Measurements from ENCODE around the gene SLC16A3.

Gene SLC16A3

DNA sequence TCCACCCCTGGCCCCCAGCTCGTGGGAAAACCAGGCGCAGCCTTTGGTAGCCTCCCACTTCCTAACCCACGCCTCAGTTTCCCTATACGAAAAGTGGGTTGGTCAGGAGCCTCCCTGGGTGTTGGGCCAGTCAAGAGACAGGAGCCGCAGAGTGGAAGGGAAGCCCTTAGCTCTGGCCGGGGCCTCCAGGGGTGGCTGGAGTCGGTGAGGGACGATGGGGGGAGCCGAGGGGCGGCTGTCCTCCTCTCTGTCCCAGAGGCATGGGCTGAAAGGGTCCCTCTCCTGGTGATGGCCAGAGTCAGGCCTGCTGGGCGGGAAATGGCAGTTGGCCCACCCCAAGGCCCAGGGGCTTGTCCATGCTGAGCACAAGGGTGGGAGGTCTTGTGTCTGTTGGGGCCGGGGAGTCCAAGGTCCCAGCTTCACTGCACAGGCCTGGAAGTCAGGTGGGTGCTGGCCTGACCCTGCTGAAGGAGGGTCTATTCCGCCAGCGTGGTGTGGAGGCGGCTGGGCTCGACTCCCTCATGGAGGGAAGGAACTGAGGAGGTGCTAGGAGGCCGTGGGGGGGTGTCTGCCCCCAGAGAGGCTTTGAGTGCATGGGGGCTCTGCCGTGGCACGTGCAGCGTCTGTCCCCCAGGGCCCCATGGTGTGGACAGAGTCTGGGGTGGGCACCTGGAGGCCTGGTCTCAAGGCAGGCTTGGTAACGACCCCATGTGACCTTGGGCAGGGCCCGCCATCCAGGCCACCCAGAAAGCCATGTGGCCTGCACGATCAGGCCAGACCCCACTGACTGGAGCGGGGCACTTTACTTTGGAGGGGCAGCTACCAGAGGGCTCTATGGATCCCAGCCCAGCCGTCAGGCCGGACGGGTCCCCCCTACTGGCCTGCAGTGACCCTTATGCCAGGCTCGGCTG lies 1.1 kb downstream of the SLC16A3 start:
- in situ Hi-C loops (cut with HindIII; ENCODE audit: low pct_unique_long_range_greater_than_20kb, low sequenced_read_pairs) = no loop called here
- no peak for DNase-seq (ENCODE audit: low read depth in 1 of 2, low spot score in 1 of 2)
- TF ChIP-seq JUND (IDR thresholded peaks at IDR 0.05; ENCODE audit: low read depth) = no peak

DNA sequence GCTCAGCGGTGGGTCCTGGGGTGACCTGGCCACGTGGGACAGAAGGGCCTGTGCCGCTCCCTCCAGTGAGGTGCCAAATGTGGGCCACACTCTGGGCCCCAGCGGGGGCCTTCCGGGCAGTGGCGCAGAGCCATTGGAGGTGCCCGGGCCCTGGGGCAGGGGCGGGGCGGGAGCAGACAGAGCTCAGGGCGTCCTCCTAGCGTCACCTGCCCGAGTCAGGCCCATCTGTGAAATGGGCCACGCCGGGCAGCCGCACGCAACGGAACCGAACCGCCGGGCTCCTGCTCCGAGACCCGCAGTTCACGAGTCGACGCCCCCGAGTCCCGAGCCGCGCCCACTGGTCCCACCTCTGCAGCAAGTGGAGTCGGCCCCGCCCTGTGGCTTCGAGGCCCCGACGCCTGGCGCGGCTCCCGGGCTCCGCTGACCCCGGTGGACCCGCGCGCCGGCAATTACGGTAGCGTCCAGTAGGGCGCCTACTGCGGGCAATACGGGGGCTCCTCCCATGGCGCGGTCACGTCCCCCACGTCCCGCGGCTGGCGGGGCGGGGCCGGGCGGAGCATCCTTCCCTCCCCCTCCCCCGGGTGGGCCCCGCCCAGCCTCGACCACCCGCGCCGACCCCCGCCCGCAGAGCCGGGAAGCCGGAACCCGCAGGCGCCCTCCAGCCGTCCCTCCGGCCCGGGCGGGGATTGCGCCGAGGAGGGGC lies 1.9 kb downstream of the SLC16A3 start:
- DNase-seq (ENCODE audit: low read depth in 1 of 2, low spot score in 1 of 2) = peak; percentile 88 to 91
- in situ Hi-C loops (cut with HindIII; ENCODE audit: low pct_unique_long_range_greater_than_20kb, low sequenced_read_pairs) = no loop called here
- no peak for TF ChIP-seq JUND (IDR thresholded peaks at IDR 0.05; ENCODE audit: low read depth)

DNA sequence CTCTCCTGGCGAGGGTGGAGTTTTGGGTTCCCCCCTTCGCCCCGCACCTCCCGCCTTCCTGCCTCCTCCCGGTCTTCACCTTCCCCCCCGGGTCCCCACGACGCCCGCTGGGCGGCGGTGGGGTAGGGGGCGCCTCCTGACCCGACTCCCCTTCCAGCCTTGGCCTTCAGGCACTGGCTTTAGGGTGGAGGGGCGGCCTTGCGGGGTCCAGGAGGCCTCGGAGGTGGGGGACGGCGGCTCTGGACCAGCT lies 2.4 kb downstream of the SLC16A3 start:
- no peak for DNase-seq (ENCODE audit: low read depth in 1 of 2, low spot score in 1 of 2)
- no peak for TF ChIP-seq JUND (IDR thresholded peaks at IDR 0.05; ENCODE audit: low read depth)
- in situ Hi-C loops (cut with HindIII; ENCODE audit: low pct_unique_long_range_greater_than_20kb, low sequenced_read_pairs) = no loop called here

DNA sequence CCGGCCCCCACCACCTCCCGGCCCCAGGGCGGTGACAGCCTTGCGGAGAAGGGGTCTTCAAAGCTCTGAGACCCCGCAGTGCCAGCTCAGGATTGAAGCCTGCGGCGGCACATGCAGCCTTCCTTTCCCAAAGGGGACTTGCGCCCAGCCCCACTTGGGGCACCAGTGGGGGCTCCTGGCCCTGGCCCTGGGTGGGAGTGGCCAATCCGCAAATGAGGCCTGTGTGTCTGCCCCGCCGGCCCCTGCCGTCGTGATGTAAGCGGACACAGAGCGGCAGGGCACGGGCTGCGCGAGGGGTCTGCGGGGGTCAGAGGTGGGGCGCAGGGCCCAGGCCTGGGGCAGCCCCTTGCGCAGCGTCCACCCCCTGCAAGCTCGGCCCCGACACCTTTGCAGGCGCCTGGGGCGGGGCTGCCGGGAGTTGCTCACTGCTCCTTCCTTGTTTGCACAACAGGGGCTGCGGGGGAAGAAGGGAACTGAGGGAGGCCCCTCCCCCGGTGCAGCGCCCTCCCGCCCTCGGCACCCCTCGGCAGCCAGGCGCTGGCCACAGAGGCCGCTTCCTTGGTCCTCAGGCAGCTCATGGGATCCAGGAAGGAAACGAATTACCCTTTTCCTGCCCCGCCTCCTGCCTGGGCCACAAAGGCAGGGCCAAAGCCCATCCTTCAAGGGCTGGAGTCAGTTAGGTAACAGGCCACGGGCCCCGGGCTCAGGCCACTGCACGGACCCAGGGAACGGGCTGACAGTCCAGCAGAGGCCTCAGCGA lies 2.9 kb downstream of the SLC16A3 start:
- peak; percentile 82 to 95 for DNase-seq (ENCODE audit: low read depth in 1 of 2, low spot score in 1 of 2)
- in situ Hi-C loops (cut with HindIII; ENCODE audit: low pct_unique_long_range_greater_than_20kb, low sequenced_read_pairs) = no loop called here
- no peak for TF ChIP-seq JUND (IDR thresholded peaks at IDR 0.05; ENCODE audit: low read depth)

DNA sequence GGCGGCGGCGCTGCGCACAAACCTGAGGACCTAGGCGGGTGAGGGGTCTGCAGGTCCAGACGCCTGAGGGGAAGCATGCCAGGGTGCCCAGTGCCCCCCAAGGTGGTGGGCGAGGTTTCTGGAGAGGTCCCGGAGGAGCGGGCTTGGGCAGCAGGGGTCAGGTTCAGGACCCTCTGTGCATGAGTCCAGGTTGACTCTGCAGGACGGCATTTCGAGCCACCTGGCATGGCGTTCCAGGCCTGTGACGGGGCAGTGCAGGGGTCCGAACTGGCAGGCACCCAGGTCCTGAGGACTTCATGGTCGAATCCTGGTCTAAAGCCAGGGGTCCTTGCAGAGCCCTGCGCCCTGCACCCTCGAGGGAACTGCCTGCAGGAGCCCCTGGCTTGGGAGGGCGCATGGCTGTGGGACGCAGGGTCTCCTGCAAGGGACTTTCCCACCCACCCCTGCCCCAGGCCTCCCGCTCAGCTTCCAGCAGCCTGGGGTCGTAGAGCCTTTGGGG lies 3.5 kb downstream of the SLC16A3 start:
- TF ChIP-seq JUND (IDR thresholded peaks at IDR 0.05; ENCODE audit: low read depth) = no peak
- no peak for DNase-seq (ENCODE audit: low read depth in 1 of 2, low spot score in 1 of 2)
- in situ Hi-C loops (cut with HindIII; ENCODE audit: low pct_unique_long_range_greater_than_20kb, low sequenced_read_pairs) = no loop called here

DNA sequence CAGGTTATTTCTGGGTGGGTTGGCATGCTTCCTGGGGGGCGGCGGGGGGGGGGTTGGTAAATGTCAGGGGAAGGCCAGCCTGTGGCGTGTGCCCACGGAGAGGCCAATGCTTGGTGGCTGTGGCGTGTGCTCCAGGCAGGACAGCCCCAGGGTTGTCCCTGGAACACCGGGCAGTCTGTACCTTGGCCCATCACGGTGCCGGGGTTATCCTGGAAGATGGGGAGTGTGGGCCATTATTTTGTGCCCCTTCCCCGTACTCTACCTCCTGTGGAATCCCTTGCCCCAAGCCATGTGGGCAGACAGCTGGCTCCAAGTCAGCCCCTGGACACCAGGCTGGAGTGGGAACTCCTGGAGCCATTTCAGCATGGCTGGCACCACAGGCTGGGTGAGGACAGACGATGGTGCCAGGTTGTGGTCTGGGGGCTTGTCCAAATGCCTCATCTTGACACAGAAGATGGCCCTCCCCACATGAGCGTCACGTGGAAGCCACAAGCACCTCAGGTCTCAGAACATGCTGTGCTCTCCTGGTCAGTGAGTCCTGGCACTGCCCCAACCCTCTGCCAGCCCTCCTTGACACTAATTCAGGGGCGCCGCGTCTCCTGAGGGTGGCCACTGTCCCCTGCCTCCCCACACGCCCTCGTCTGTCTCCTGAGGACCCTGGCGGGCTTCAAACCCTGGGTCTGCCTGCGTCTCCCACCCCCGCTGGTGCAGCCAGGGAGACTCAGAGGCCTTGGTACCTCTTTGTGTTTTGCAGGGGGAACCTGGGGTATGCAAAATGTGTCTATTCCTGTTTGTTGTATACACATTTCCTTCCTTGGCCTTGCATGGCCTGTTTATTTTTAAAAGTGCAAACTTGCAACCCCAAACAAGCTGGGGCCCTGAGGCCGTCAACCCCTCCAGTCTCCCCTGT lies 4.3 kb downstream of the SLC16A3 start:
- in situ Hi-C loops (cut with HindIII; ENCODE audit: low pct_unique_long_range_greater_than_20kb, low sequenced_read_pairs) = no loop called here
- no peak for TF ChIP-seq JUND (IDR thresholded peaks at IDR 0.05; ENCODE audit: low read depth)
- DNase-seq (ENCODE audit: low read depth in 1 of 2, low spot score in 1 of 2) = no peak

DNA sequence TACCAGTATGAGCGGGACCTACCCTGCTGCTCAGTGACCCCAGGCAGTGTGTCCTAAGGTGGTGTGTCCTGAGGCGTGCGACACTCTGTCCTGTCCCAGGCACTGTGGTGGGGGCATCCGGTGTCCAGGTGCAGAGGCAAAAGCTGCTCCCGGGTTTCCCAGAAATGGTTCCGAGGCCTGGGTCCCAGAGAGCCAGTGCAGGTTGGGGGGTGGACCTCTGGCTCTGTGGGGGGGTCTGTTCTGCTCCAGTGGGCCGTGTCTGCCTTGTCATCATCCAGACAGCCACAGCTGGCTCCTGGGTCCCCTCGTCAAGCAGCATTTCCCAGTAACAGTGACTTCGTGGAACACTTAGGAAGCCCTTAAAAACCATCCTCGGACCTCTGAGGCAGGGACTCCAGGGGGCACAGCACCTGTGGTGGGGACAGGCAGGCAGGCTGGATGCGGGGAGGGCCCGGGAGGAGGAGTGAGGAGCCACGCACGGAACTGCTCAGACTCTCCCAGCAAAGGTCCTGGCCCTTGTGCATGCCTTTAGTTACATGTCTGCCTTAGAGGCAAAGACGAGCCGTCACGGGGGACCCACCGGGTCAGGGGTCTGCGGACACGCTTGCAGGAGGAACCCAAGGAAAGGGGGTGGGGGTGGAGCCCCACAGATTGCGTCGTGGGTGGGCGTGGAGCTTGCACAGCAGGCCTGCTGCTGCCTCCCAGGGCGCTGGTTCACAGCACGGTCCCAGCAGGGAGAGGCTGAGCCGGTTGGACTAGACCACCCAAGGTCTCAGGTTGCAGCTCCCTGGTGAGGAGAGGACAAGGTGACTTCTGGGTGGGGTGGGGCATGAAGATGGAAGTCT lies 5.6 kb downstream of the SLC16A3 start:
- DNase-seq (ENCODE audit: low read depth in 1 of 2, low spot score in 1 of 2) = peak in 1 of 2 experiments; percentile 92
- in situ Hi-C loops (cut with HindIII; ENCODE audit: low pct_unique_long_range_greater_than_20kb, low sequenced_read_pairs) = no loop called here
- TF ChIP-seq JUND (IDR thresholded peaks at IDR 0.05; ENCODE audit: low read depth) = no peak

DNA sequence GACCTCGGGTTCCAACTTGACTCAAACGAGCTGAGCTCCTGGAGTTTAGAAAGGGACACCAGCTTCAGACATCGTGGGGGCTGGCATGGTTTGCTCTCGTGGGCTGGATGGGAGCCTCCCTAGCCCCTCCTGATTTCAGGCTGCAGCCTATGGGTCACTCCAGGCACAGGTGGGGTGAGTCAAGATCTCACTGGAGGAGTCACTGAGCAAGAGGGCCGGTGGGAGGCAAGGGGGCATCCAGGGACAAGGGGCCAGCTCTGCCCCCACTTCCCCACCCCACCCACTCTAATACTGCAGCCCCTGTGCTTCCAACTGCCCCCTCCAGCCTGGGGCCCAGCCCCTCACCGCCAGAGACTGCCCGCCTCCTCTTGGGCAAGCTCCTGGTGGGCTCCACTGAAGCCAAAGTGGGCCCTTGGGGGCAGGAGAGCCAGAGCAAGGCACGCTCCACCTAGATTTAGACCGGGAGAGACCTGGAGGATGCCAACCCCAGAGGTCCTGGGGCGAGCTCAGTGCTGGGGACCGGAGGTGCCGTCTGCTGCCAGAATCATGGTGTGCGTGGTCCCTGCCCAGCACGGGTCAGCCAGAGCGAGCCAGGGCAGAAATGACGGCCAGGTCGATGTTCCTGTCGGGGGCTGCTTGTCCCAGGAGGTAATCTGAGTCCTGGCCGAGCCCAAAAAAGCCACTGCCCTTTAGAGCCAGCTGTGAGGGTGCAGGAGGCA lies 6.4 kb downstream of the SLC16A3 start:
- no peak for DNase-seq (ENCODE audit: low read depth in 1 of 2, low spot score in 1 of 2)
- no peak for TF ChIP-seq JUND (IDR thresholded peaks at IDR 0.05; ENCODE audit: low read depth)
- in situ Hi-C loops (cut with HindIII; ENCODE audit: low pct_unique_long_range_greater_than_20kb, low sequenced_read_pairs) = no loop called here

DNA sequence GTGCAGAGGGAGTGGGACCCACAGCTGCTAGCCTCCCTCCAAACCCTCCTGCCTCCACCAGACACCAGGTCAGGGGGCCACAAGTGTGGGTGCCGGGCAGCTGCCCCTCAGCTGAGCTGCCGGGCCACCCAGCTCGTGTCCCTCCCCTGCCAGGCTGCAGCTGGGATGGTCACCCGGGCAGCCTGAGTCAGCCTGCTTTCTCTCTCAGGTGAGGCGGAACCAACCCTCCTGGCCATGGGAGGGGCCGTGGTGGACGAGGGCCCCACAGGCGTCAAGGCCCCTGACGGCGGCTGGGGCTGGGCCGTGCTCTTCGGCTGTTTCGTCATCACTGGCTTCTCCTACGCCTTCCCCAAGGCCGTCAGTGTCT lies 6.9 kb downstream of the SLC16A3 start:
- DNase-seq (ENCODE audit: low read depth in 1 of 2, low spot score in 1 of 2) = peak in 1 of 2 experiments; percentile 78
- no peak for TF ChIP-seq JUND (IDR thresholded peaks at IDR 0.05; ENCODE audit: low read depth)
- in situ Hi-C loops (cut with HindIII; ENCODE audit: low pct_unique_long_range_greater_than_20kb, low sequenced_read_pairs) = no loop called here

DNA sequence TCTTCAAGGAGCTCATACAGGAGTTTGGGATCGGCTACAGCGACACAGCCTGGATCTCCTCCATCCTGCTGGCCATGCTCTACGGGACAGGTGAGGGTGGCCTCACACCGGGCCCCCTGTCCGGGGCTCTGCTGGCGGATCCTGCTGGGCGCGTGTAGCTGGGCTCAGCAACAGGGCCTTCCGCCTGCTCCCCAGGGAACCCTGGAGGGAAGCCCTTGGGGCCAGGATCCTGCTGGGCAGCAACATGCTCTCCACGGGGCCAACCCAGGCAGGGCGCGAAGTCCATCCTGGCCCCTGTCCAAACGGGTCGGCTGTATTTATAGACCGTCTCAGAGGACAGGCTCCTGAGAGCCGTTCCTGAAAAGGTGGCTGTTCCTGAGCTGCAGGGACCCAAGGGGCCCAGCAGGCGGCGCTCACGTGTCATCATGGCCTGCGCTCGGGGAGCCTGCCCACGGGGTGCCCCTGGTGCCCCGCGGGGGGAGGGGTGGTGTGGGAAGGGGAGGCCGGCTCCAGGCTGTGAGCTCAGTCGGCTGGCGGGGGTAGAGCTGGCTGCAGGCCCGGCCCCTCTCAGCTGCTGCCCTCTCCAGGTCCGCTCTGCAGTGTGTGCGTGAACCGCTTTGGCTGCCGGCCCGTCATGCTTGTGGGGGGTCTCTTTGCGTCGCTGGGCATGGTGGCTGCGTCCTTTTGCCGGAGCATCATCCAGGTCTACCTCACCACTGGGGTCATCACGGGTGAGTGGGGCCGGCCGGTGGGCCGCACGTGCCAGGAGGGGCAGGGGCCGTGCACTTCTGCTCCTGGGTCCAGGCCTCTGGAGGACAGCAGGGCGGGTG lies 7.5 kb downstream of the SLC16A3 start:
- in situ Hi-C loops (cut with HindIII; ENCODE audit: low pct_unique_long_range_greater_than_20kb, low sequenced_read_pairs) = no loop called here
- TF ChIP-seq JUND (IDR thresholded peaks at IDR 0.05; ENCODE audit: low read depth) = no peak
- peak; percentile 82 to 87 for DNase-seq (ENCODE audit: low read depth in 1 of 2, low spot score in 1 of 2)
